ENCODE results near the gene HTD2. TPM values are rescaled to one million over a fixed set of nuclear protein-coding genes. Genes with fewer than 3 reads are reported as not detected.

Gene HTD2
- 6.1 and 12.4 TPM in 2 replicates for total RNA-seq

DNA sequence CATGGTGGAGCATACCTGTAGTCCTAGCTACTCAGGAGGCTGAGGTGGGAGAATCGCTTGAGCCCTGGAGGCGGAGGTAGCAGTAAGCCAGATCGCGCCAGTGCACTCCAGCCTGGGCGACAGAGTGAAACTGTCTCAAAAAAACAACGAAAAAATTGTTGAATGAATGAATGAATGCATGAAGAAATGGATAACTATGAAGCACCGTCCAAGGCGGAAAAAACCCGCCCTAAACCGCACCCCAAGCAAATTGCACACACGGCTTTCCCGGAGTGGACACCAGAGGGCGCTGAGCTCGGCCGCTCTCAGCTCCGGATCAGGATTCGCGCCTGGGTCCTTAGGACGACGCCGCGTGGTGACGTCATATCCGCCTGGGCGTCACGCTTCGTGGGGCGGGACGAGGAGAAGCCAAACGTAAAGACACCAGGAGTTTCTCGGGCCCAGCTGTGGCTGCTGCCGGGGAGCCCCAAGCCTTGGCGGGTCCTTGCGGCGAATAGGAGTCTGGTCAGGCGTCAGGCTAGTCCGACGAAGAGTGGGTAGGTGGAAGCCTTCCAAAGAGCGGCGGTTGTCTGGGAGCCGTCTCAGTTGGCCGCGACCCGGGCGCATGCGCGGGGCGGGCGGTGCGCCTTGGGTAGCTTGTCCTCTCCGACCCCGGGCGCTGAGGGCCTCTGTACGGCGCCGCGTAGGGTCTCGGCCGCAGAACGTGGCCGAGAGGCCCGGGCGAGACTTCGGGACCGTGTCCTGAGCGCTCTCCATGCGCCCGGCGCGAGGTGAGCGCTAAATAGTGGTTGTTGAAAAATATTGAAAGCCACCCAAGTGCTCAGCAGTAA, at the start of gene HTD2, which contains the start of gene RPP14:
TSS of gene HTD2 (plus strand) at position 639 of the 830 bp plus-strand sequence. CDS start 11,094 bp downstream, outside the sequence.
TSS of gene RPP14 (plus strand) at position 364 of the 830 bp plus-strand sequence. CDS start 4,085 bp downstream, outside the sequence.

DNA sequence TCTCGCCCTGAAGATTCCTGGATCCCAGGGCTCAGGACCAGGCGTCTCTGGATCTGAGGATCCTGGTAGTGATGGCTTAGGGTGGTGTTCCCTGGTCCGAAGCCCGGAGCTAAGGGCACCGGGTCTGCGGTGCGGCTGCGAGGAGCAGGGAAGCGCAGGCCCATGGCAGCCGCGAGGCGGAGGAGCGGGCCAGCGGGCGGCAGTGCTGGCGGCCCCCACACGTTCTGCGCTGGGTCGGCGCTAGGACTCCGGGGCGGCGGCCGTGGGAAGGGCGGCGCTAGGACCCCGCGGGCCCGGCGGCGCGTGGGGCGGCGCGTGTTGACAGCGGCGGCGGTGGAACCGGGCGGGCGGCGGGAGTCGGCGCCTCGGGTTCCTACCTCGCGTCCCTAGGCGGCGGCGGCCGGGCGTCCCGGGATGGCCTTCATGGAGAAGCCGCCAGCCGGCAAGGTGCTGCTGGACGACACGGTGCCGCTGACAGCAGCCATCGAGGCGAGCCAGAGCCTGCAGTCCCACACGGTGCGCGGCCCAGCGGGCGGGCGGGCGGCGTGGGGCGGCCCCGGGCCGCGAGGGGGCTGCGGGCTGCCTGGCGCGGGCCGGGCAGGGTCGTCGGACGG, 26.4 kb downstream of the HTD2 start, which contains the start of gene PXK:
TSS of gene PXK (plus strand) at position 318 of the 614 bp plus-strand sequence. CDS start at position 415, 97 bp downstream.

Other genes with a start within 250 kb of the HTD2 start
- 0.19 and 0.56 TPM in 2 replicates for gene DNASE1L3, start 95.5 kb upstream of the HTD2 start, total RNA-seq
- gene ABHD6, start 68.7 kb upstream of the HTD2 start, total RNA-seq = 8.4 and 14.9 TPM in 2 replicates
- 11.0 and 19.0 TPM in 2 replicates for gene RPP14, start 275 bp upstream of the HTD2 start, total RNA-seq
- 14.2 and 32.1 TPM in 2 replicates for gene PXK, start 26.4 kb downstream of the HTD2 start, total RNA-seq
- gene PDHB, start 127.3 kb downstream of the HTD2 start, total RNA-seq = 104 and 146 TPM in 2 replicates
- gene KCTD6, start 185.6 kb downstream of the HTD2 start, total RNA-seq = 7.9 and 8.7 TPM in 2 replicates
- 10.2 and 13.5 TPM in 2 replicates for gene ACOX2, start 230.7 kb downstream of the HTD2 start, total RNA-seq

Data from regular cardiac myocyte (primary cell).